Esophagus muscularis mucosa (tissue), 2 donors: ENCODE data around the gene MACROD2.
"Not testable (repeated sequence)": the region's sequence is repeated elsewhere in the genome, so short reads cannot be mapped to it uniquely, and the experiment has no call there.

Experiments used
- POLR2A ChIP-seq: fragments of 450-650 bp; IDR thresholded peaks from one replicate; pipeline ENCODE4 v1.6.1; 2017; ENCODE audit warnings: antibody characterized with exemption, moderate library complexity, mild to moderate bottlenecking, low read depth
- POLR2AphosphoS5 ChIP-seq, 2 donors: sonication (generic); formaldehyde crosslinking; IDR thresholded peaks; one replicate each; pipeline ENCODE4 v1.6.1; 2017; ENCODE audit warnings: antibody characterized with exemption in 2 of 2

DNA sequence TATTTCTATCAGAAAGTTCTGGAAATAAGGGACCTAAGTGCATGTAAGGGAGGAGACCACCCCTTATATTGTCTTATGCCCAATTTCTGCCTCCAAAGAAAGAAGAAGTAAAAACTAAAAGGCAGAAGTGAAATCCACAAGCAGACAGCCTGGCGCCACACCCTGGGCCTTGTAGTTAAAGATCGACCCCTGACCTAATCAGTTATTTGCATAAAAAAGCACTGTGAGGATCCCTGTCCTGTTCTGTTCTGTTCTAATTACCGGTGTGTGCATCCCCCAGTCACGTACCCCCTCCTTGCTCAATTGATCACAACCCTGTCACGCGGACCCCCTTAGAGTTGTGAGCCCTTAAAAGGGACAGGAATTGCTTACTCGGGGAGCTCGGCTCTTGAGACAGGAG lies 1812.5 kb downstream of the MACROD2 start:
- TF ChIP-seq POLR2A; POLR2AphosphoS5 (IDR thresholded peaks at IDR 0.05): not testable (repeated sequence)
